Mesendoderm (in vitro differentiated cells): Measurements from ENCODE around the gene UBE2E2.

Experiments used
- DNase-seq: peaks from one replicate; pipeline ENCODE4 v3.0.0; 2013
- H2AK5ac ChIP-seq: 2 replicates; pipeline ENCODE4 v1.6.1; 2013; ENCODE audit warnings: low read length, inconsistent platforms
- H2BK120ac ChIP-seq: 2 replicates; pipeline ENCODE4 v1.6.1; 2013; ENCODE audit warnings: low read depth, mild to moderate bottlenecking, low read length, moderate library complexity, mixed read lengths
- H2BK15ac ChIP-seq: replicated peaks from 2 replicates; pipeline ENCODE4 v1.6.1; 2013; ENCODE audit warnings: low read depth, mild to moderate bottlenecking, moderate library complexity
- H2BK5ac ChIP-seq: 2 replicates; pipeline ENCODE4 v1.6.1; 2013; ENCODE audit warnings: low read length, inconsistent platforms
- H3K18ac ChIP-seq: 2 replicates; pipeline ENCODE4 v1.6.1; 2013; ENCODE audit warnings: mild to moderate bottlenecking, low read length, mixed read lengths
- H3K23ac ChIP-seq: one replicate; pipeline ENCODE4 v1.6.1; 2013; ENCODE audit warnings: low read length
- H3K27ac ChIP-seq: 2 replicates; pipeline ENCODE4 v1.5.1; 2013; ENCODE audit warnings: low read depth, mild to moderate bottlenecking, inconsistent platforms, low read length, moderate library complexity
- H3K27me3 ChIP-seq: 2 replicates; pipeline ENCODE4 v1.6.1; 2013; ENCODE audit warnings: low read length, control low read depth, mild to moderate bottlenecking, inconsistent platforms; ENCODE audit not compliant: insufficient read depth, poor library complexity
- H3K36me3 ChIP-seq: 2 replicates; pipeline ENCODE4 v1.6.1; 2013; ENCODE audit warnings: low read length, inconsistent platforms; ENCODE audit not compliant: control insufficient read depth, insufficient read depth
- H3K4ac ChIP-seq: one replicate; pipeline ENCODE4 v1.6.1; 2013; ENCODE audit warnings: low read depth, mild to moderate bottlenecking, low read length, moderate library complexity
- H3K4me1 ChIP-seq: 2 replicates; pipeline ENCODE4 v1.6.1; 2013; ENCODE audit warnings: low read depth, low read length, inconsistent platforms; ENCODE audit not compliant: control insufficient read depth
- H3K4me2 ChIP-seq: 2 replicates; pipeline ENCODE4 v1.6.1; 2013; ENCODE audit warnings: low read length
- H3K4me3 ChIP-seq: 2 replicates; pipeline ENCODE4 v1.5.1; 2013; ENCODE audit warnings: mild to moderate bottlenecking, low read length
- H3K56ac ChIP-seq: one replicate; pipeline ENCODE4 v1.6.1; 2013; ENCODE audit warnings: low read length
- H3K79me1 ChIP-seq: 2 replicates; pipeline ENCODE4 v1.6.1; 2013; ENCODE audit warnings: low read length, inconsistent platforms
- H3K79me2 ChIP-seq: 2 replicates; pipeline ENCODE4 v1.6.1; 2013; ENCODE audit warnings: mild to moderate bottlenecking, low read length; ENCODE audit not compliant: control insufficient read depth, insufficient read depth
- H3K9ac ChIP-seq: 2 replicates; pipeline ENCODE4 v1.6.1; 2013; ENCODE audit warnings: low read length, inconsistent platforms
- H4K5ac ChIP-seq: one replicate; pipeline ENCODE4 v1.6.1; 2013; ENCODE audit warnings: low read length
- H4K8ac ChIP-seq: one replicate; pipeline ENCODE4 v1.6.1; 2013; ENCODE audit warnings: low read depth, mild to moderate bottlenecking, control low read depth, low read length, moderate library complexity
- WGBS: extraction: QIAGEN DNeasy Blood & Tissue Kit; methylation state at CpG from one replicate; pipeline ENCODE4 v1.1.7; 2013; ENCODE audit warnings: low lambda C conversion rate, missing lambda C conversion rate; ENCODE audit not compliant: insufficient coverage; ENCODE audit errors: extremely low coverage; 5-methylcytosine and 5-hydroxymethylcytosine counted together

The UBE2E2 gene

GRCh38 chr3:23193831-23194230 is 9.3 kb upstream of the UBE2E2 start:
- H3K9ac ChIP-seq = no peak overlapping the region
- no peak overlapping the region for H4K5ac ChIP-seq
- no peak overlapping the region for H3K4me3 ChIP-seq
- H3K36me3 ChIP-seq = no peaks in the 10 kb centered on the region
- no CpG with 5 or more reads among the region's 3 CpGs for WGBS
- H3K79me1 ChIP-seq = no peaks in the 10 kb centered on the region
- H2BK15ac ChIP-seq = no peak overlapping the region
- H2AK5ac ChIP-seq = no peak overlapping the region
- H3K23ac ChIP-seq = no peak overlapping the region
- no peak overlapping the region for H2BK5ac ChIP-seq
- H3K56ac ChIP-seq = no peak overlapping the region
- no peak overlapping the region for H4K8ac ChIP-seq
- no peak overlapping the region for H2BK120ac ChIP-seq
- peaks cover 2% of the 10 kb centered on the region for H3K4me1 ChIP-seq
- H3K4me2 ChIP-seq = no peak overlapping the region
- H3K79me2 ChIP-seq = no peaks in the 10 kb centered on the region
- no peaks in the 10 kb centered on the region for H3K27me3 ChIP-seq
- H3K27ac ChIP-seq = no peak overlapping the region
- H3K18ac ChIP-seq = no peak overlapping the region
- H3K4ac ChIP-seq = no peak overlapping the region
- no peak for DNase-seq

GRCh38 chr3:23198801-23199200 is 4.3 kb upstream of the UBE2E2 start:
- Histone ChIP-seq H2BK5ac (no peak overlapping the region), H3K79me1 (no peaks in the 10 kb centered on the region), H3K9ac (no peak overlapping the region), H3K4ac (no peak overlapping the region), H3K79me2 (no peaks in the 10 kb centered on the region), H3K23ac (no peak overlapping the region), H2AK5ac (no peak overlapping the region), H4K8ac (no peak overlapping the region), H2BK15ac (no peak overlapping the region), H3K36me3 (no peaks in the 10 kb centered on the region), H3K4me1 (peaks cover 4% of the 10 kb centered on the region), H3K27ac (no peak overlapping the region), H3K56ac (no peak overlapping the region), H3K4me3 (no peak overlapping the region), H3K27me3 (no peaks in the 10 kb centered on the region), H2BK120ac (no peak overlapping the region), H3K4me2 (no peak overlapping the region), H4K5ac (no peak overlapping the region), H3K18ac (no peak overlapping the region)
- no CpG with 5 or more reads among the region's 4 CpGs for WGBS
- no peak for DNase-seq

GRCh38 chr3:23199649-23200048 is 3.5 kb upstream of the UBE2E2 start:
- H3K79me1 ChIP-seq = no peaks in the 10 kb centered on the region
- no peak overlapping the region for H3K4me3 ChIP-seq
- H3K27ac ChIP-seq = no peak overlapping the region
- H2BK15ac ChIP-seq = no peak overlapping the region
- no peak overlapping the region for H2BK120ac ChIP-seq
- no peaks in the 10 kb centered on the region for H3K36me3 ChIP-seq
- no peak overlapping the region for H2AK5ac ChIP-seq
- H3K4me1 ChIP-seq = peaks cover 4% of the 10 kb centered on the region
- no peak overlapping the region for H2BK5ac ChIP-seq
- peak; percentile 83 for DNase-seq
- no CpG with 5 or more reads among the region's 5 CpGs for WGBS
- H3K23ac ChIP-seq = no peak overlapping the region
- H3K18ac ChIP-seq = no peak overlapping the region
- no peak overlapping the region for H3K4ac ChIP-seq
- no peaks in the 10 kb centered on the region for H3K79me2 ChIP-seq
- H3K9ac ChIP-seq = no peak overlapping the region
- H3K4me2 ChIP-seq = no peak overlapping the region
- H4K5ac ChIP-seq = no peak overlapping the region
- H3K27me3 ChIP-seq = no peaks in the 10 kb centered on the region
- no peak overlapping the region for H3K56ac ChIP-seq
- no peak overlapping the region for H4K8ac ChIP-seq

- Histone ChIP-seq H3K36me3 (no peaks in the 10 kb centered on the region), H2BK120ac (no peak overlapping the region), H4K5ac (no peak overlapping the region), H4K8ac (no peak overlapping the region), H3K27ac (no peak overlapping the region), H3K23ac (no peak overlapping the region), H3K4me1 (peaks cover 4% of the 10 kb centered on the region), H3K18ac (no peak overlapping the region), H3K27me3 (no peaks in the 10 kb centered on the region), H2AK5ac (peak overlapping the region; percentile 76), H3K79me2 (peaks cover under 1% of the 10 kb centered on the region), H3K4me3 (no peak overlapping the region), H2BK5ac (no peak overlapping the region), H3K9ac (no peak overlapping the region), H2BK15ac (no peak overlapping the region), H3K4ac (no peak overlapping the region), H3K4me2 (no peak overlapping the region), H3K56ac (no peak overlapping the region), H3K79me1 (no peaks in the 10 kb centered on the region)
- no peak for DNase-seq
- no CpG with 5 or more reads among the region's 10 CpGs for WGBS
Observed at GRCh38 chr3:23201154-23201838, 1.8 kb upstream of the UBE2E2 start.

GRCh38 chr3:23202203-23202920 is 765 bp upstream of the UBE2E2 start:
- H3K36me3 ChIP-seq = no peaks in the 10 kb centered on the region
- no peak overlapping the region for H2BK120ac ChIP-seq
- peak overlapping the region; percentile 76 for H3K9ac ChIP-seq
- H3K4me3 ChIP-seq = peak overlapping the region; percentile 73
- no peak overlapping the region for H4K8ac ChIP-seq
- peak overlapping the region; percentile 91 for H3K56ac ChIP-seq
- no peak overlapping the region for H2BK5ac ChIP-seq
- peaks cover 6% of the 10 kb centered on the region for H3K4me1 ChIP-seq
- no peak overlapping the region for H3K27ac ChIP-seq
- DNase-seq = peak; percentile 55
- no CpG with 5 or more reads among the region's 41 CpGs for WGBS
- H2BK15ac ChIP-seq = no peak overlapping the region
- H3K79me2 ChIP-seq = peaks cover 3% of the 10 kb centered on the region
- peaks cover 2% of the 10 kb centered on the region for H3K79me1 ChIP-seq
- no peak overlapping the region for H3K18ac ChIP-seq
- H4K5ac ChIP-seq = no peak overlapping the region
- H3K27me3 ChIP-seq = no peaks in the 10 kb centered on the region
- no peak overlapping the region for H2AK5ac ChIP-seq
- peak overlapping the region; percentile 81 for H3K4me2 ChIP-seq
- no peak overlapping the region for H3K23ac ChIP-seq
- peak overlapping the region; percentile 22 for H3K4ac ChIP-seq
